ENCODE data around the gene MCM3. TPM values are rescaled to one million over a fixed set of nuclear protein-coding genes. Genes with fewer than 3 reads are reported as not detected.

Gene MCM3
- total RNA-seq, 4 donors from 2014 or later = 17.8 to 33.6 (median 25.3) TPM

DNA sequence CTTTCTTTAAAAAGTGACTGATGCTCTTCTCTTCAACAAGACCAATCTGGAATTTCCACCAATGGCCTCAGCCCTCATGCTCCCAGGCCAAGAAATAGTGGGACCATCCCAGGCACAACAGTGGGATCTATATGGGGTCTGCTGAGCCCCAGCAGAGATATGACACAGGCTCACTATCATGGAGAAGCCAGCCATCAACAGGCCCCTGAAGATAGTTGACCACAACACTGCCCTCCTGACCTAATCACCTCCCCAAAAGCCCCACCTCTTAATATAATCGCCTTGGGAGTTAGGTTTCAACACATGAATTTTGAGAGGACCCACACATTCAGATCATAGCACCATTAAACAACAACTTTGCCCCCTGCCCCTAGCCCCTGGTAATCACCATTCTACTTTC lies 16.8 kb upstream of the MCM3 start:
- intact Hi-C loops (cut with DNase I; ENCODE audit: low total_unique reads) = no loop called here
- 89 to 95% methylated on average over 1 of the region's 1 CpG for WGBS, 2 donors
- DNase-seq (ENCODE audit: low spot score in 2 of 2) = no peak
- no peak overlapping the region for H3K4me3 ChIP-seq (ENCODE audit: low read depth, poor library complexity, severe bottlenecking)
- TF ChIP-seq POLR2A (IDR thresholded peaks at IDR 0.05) = no peak
- TF ChIP-seq, protein P1, sequence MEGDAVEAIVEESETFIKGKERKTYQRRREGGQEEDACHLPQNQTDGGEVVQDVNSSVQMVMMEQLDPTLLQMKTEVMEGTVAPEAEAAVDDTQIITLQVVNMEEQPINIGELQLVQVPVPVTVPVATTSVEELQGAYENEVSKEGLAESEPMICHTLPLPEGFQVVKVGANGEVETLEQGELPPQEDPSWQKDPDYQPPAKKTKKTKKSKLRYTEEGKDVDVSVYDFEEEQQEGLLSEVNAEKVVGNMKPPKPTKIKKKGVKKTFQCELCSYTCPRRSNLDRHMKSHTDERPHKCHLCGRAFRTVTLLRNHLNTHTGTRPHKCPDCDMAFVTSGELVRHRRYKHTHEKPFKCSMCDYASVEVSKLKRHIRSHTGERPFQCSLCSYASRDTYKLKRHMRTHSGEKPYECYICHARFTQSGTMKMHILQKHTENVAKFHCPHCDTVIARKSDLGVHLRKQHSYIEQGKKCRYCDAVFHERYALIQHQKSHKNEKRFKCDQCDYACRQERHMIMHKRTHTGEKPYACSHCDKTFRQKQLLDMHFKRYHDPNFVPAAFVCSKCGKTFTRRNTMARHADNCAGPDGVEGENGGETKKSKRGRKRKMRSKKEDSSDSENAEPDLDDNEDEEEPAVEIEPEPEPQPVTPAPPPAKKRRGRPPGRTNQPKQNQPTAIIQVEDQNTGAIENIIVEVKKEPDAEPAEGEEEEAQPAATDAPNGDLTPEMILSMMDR (IDR thresholded peaks at IDR 0.05) = no peak

DNA sequence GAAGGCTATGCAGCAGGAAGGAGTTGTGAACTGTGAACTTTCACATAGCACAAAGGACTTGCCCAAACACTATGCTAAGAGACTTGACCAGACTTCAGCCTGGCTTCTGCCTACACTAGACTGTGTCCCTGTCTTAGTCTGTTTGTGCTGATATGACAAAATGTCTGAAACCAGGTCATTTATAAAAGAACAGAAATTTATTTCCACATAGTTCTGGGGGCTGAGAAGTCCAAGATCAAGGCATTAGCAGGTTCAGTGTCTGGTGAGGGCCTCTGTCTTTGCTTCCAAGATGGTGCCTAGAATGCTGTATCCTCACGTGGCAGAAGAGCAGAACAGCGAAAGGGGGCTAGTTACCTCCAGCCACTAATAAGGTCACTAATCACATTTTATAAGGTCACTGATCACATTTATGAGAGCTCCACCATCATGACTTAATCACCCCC lies 16.0 kb upstream of the MCM3 start:
- 100% methylated on average over 2 of the region's 2 CpGs for WGBS, 2 donors
- intact Hi-C loops (cut with DNase I; ENCODE audit: low total_unique reads) = no loop called here
- no peak for DNase-seq (ENCODE audit: low spot score in 2 of 2)
- TF ChIP-seq, protein P1 (IDR thresholded peaks at IDR 0.05) = no peak
- TF ChIP-seq POLR2A (IDR thresholded peaks at IDR 0.05) = no peak
- no peak overlapping the region for H3K4me3 ChIP-seq (ENCODE audit: low read depth, poor library complexity, severe bottlenecking)

DNA sequence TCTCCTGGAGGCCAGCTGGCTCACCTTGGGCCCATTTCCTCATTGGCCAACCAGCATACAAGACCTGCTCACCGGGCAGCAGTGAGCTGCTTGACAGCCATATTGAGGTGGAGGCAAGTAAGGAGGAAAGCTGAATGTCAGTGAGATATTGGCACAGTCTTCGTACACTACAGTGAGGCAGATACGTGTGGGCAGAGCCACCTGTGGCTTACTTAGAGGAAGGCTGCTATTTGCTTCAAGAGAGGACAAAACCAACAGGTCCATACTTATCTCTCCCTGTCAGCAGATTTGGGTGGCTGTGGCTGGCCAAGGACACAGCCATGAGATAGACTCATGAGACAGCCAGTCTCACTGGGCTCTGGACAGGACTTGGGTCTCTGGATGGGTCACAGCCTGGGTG lies 15.1 kb upstream of the MCM3 start:
- 87 to 95% methylated on average over 3 of the region's 3 CpGs for WGBS, 2 donors
- DNase-seq (ENCODE audit: low spot score in 2 of 2) = no peak
- intact Hi-C loops (cut with DNase I; ENCODE audit: low total_unique reads) = no loop called here
- TF ChIP-seq, protein P1 (IDR thresholded peaks at IDR 0.05) = no peak
- TF ChIP-seq POLR2A (IDR thresholded peaks at IDR 0.05) = no peak
- no peak overlapping the region for H3K4me3 ChIP-seq (ENCODE audit: low read depth, poor library complexity, severe bottlenecking)

DNA sequence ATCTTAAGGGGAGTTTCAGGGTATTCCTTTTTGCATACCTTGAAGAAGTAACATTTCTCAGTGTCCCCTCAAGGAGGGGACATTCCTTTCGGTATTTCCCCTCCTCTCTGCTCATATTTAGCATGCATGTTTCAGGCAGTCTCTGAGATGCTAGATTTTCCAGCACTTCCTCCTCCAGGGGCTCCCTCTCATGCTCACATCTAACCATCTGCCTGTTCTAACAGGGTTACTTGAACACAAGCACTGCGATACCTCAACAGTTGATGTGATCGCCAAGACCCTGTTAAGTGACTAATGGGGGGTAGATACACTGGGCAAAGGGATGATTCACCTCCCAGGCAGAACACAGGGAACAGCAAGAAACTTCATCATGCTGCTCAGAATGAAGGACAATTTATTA lies 12.9 kb upstream of the MCM3 start:
- H3K4me3 ChIP-seq (ENCODE audit: low read depth, poor library complexity, severe bottlenecking) = no peak overlapping the region
- TF ChIP-seq POLR2A (IDR thresholded peaks at IDR 0.05) = no peak
- TF ChIP-seq, protein P1 (IDR thresholded peaks at IDR 0.05) = no peak
- intact Hi-C loops (cut with DNase I; ENCODE audit: low total_unique reads) = no loop called here
- 87 to 90% methylated on average over 3 of the region's 3 CpGs for WGBS, 2 donors
- DNase-seq (ENCODE audit: low spot score in 2 of 2) = no peak

DNA sequence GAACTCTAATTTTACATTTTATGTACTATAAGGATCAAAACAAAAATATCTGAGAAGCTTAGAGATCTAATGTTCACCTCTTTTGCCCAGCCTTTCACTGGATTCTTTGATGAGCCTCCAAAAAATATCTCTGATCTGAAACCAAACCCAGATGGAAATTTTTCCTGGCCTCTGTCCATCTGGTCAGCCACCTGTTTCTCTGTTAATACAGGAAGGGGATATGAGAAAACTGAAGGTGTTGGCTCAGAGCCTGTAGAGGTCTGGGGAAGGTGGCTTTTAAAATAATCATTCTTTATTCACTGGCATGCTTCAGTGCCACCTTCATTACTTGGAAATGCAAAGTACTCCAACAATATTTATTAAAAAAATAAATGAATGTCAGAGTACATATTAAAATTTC lies 8.5 kb upstream of the MCM3 start:
- no peak for DNase-seq (ENCODE audit: low spot score in 2 of 2)
- intact Hi-C loops (cut with DNase I; ENCODE audit: low total_unique reads) = no loop called here
- TF ChIP-seq POLR2A (IDR thresholded peaks at IDR 0.05) = no peak
- TF ChIP-seq, protein P1 (IDR thresholded peaks at IDR 0.05) = no peak

DNA sequence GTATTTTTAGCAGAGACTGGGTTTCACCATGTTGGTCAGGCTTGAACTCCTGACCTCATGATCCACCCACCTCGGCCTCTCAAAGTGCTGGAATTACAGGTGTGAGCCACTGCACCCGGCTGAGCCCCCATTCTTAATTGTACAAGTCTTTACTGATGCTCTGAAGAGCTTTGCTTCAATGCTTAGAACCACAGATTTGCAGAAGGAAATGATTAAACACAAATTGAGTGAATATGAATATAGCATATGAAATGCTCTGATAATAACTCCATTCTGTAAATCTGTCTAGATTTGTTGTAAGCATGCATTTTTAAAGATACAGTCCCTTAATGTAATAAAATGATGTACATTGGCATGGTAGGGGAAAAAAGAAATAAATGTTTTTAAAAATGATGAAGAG lies 4.3 kb upstream of the MCM3 start:
- DNase-seq (ENCODE audit: low spot score in 2 of 2) = no peak
- 64 to 70% methylated on average over 2 of the region's 2 CpGs for WGBS, 2 donors
- intact Hi-C loops (cut with DNase I; ENCODE audit: low total_unique reads) = loop anchor here (5.0 to 10.0 kb wide), 2 partner anchors 106 to 378 kb away; no protein-coding TSS in a partner anchor
- H3K4me3 ChIP-seq (ENCODE audit: low read depth, poor library complexity, severe bottlenecking) = no peak overlapping the region
- no peak for TF ChIP-seq POLR2A (IDR thresholded peaks at IDR 0.05)

More for the DNA sequence above, 8.5 kb upstream of the MCM3 start:
- H3K4me3 ChIP-seq (ENCODE audit: low read depth, poor library complexity, severe bottlenecking) = no peak overlapping the region
